Spinal cord (tissue), 10 donors: Measurements from ENCODE around the gene SNX32. TPM values are rescaled to one million over a fixed set of nuclear protein-coding genes. Genes with fewer than 3 reads are reported as not detected.

ENCODE experiments used
- DNase-seq, 6 donors: peaks; one replicate each; pipeline versions ENCODE4 v3.0.0 to v3.0.0-alpha.2; 2013 to 2015; ENCODE audit warnings: low spot score in 6 of 6, low read depth in 4 of 6
- H3K27ac ChIP-seq: one replicate; pipeline ENCODE4 v1.5.1; 2013; ENCODE audit warnings: low read depth, low read length, control low read depth
- H3K27me3 ChIP-seq: one replicate; pipeline ENCODE4 v1.6.1; 2013; ENCODE audit warnings: low read length; ENCODE audit not compliant: control insufficient read depth, insufficient read depth
- H3K36me3 ChIP-seq: one replicate; pipeline ENCODE4 v1.6.1; 2013; ENCODE audit warnings: low read length; ENCODE audit not compliant: control insufficient read depth, insufficient read depth
- H3K4me1 ChIP-seq: one replicate; pipeline ENCODE4 v1.6.1; 2013; ENCODE audit warnings: low read length; ENCODE audit not compliant: control insufficient read depth, insufficient read depth
- H3K4me3 ChIP-seq: one replicate; pipeline ENCODE4 v1.5.1; 2013; ENCODE audit warnings: low read depth, low read length, control low read depth
- H3K9me3 ChIP-seq: one replicate; pipeline ENCODE4 v1.6.1; 2013; ENCODE audit warnings: low read length; ENCODE audit not compliant: control insufficient read depth, insufficient read depth
- WGBS: methylation state at CpG from one replicate; pipeline ENCODE4 v1.1.5; 2013; ENCODE audit warnings: missing lambda C conversion rate; ENCODE audit not compliant: insufficient coverage; 5-methylcytosine and 5-hydroxymethylcytosine counted together
- polyA plus RNA-seq, 2 donors: library from polyadenylated mRNA; unstranded; fragments of 120-200 nt; gene quantifications; one replicate each; pipeline ENCODE4 v1.2.1, GENCODE V29; 2013; ENCODE audit not compliant: insufficient read length in 2 of 2
- total RNA-seq, 2 donors: library from RNA; depleted of rRNA in 1 of 2; stranded (reverse); fragments of 120-200 nt in 1 of 2; fragments of >200 nt in 1 of 2; gene quantifications; one replicate each; pipeline versions ENCODE4 v1.2.3 to v1.2.4, GENCODE V29; 2013 to 2014
- donor health status: healthy.

Gene SNX32
- total and polyA plus RNA-seq, 4 donors = 3.3 to 22.1 (median 6.8) TPM

DNA sequence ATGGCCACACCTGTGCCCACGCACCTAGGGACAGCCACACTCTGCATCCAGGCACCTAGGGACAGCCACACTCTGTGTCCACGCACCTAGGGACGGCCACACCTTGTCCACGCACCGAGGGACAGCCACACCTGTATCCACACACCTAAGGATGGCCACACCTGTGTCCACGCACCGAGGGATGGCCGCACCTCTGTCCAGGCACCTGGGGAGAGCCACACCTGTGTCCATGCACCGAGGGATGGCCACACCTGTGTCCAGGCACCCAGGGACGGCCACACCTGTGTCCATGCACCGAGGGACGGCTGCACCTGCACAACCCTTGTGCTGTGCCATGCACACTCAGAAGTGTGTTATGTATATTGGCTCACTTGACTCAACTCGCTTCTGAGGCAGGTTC lies 36.1 kb upstream of the SNX32 start:
- H3K36me3 ChIP-seq = no peaks in the 10 kb centered on the region
- no peaks in the 10 kb centered on the region for H3K9me3 ChIP-seq
- no peak overlapping the region for H3K4me3 ChIP-seq
- H3K27ac ChIP-seq = no peak overlapping the region
- DNase-seq = no peak
- no peaks in the 10 kb centered on the region for H3K4me1 ChIP-seq
- peaks cover 14% of the 10 kb centered on the region for H3K27me3 ChIP-seq
- WGBS = 91% methylated on average over 13 of the region's 13 CpGs

DNA sequence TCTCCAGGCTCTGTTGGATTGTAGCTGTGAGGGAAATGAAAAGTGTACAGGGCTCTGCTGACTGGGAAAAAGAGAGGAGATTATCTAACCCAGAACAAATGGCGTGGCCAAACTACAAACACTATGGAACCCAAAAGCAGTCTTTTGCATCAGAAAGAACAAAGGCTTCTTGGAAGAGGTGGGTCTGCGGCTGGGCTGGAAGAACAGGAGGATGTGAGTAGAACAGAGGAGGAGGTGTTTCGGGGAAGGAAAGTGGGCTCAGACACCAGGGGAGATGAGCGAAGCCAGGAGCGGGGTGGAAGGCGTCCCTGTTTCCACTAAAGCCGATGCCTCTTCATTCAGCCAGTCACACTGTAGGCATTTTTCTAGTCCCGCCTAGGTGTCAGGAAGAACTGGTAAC lies 34.9 kb upstream of the SNX32 start:
- Histone ChIP-seq H3K4me3 (no peak overlapping the region), H3K9me3 (no peaks in the 10 kb centered on the region), H3K4me1 (no peaks in the 10 kb centered on the region), H3K36me3 (no peaks in the 10 kb centered on the region), H3K27me3 (peaks cover 19% of the 10 kb centered on the region), H3K27ac (no peak overlapping the region)
- DNase-seq = no peak
- WGBS = 83% methylated on average over 7 of the region's 8 CpGs

DNA sequence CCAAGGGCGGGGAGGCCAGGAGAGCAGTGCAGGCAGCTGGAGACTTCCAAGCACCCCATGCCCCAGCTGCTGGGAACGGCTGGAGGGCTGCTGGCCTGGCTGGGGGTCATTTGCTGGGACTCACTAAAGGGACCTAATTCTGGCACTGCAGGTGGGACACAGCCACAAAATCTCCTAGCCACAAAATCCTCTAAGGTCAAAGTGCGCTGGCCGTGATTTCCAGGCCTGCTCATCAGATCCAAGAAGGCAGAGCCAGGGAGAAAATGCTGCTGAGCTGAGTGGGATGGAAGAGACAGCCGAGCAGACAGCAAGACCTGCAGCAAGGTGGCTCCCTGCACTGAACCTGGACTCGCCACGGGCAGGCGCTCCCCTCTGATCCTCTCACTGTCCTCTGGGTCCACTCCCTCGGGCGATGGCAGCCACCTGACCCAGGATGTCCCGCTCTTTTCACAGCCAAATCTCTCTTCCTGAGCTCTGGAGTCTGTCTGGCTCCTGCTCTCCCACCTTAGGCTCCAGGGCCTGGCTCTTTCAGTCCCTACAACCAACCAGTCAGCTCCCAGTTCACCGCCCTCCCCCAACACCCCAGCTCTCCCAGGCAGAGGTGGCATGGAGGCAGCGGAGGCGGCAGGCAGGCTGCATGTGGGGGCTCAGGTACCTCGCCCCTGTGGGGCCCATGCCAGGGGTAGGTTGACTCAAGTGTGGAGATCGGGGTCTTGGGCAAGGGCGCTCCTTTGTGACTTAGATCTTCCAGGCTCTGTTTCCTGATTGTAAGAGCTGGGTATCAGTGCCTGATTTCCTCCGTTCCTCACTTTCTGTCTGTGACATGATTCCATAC lies 32.4 kb upstream of the SNX32 start:
- Histone ChIP-seq H3K9me3 (no peaks in the 10 kb centered on the region), H3K27ac (no peak overlapping the region), H3K4me1 (no peaks in the 10 kb centered on the region), H3K27me3 (peaks cover 19% of the 10 kb centered on the region), H3K4me3 (no peak overlapping the region), H3K36me3 (no peaks in the 10 kb centered on the region)
- DNase-seq = no peak
- 64% methylated on average over 13 of the region's 18 CpGs for WGBS

DNA sequence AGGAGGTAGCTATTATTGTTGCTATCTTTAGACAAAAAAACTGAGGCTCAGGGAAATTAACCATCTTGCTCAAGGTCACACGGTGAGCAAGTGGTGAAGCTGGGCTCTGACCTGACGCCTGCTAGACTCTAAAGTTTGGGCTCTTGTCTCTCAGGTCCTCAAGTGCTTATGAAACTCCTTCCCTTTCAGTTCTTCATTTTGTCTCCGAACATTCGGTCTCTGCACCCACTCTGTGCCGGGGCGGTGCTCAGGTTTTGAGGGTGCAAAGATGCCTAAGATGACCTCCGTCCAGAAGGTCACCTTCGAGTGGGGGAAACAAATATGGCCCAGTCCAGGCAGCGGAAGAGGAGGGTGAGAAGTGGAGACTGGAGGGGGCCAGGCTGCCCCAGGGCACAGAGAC lies 30.9 kb upstream of the SNX32 start:
- no peak for DNase-seq
- peaks cover 18% of the 10 kb centered on the region for H3K27me3 ChIP-seq
- no peaks in the 10 kb centered on the region for H3K9me3 ChIP-seq
- WGBS = 77% methylated on average over 7 of the region's 9 CpGs
- no peaks in the 10 kb centered on the region for H3K4me1 ChIP-seq
- H3K27ac ChIP-seq = no peak overlapping the region
- no peak overlapping the region for H3K4me3 ChIP-seq
- no peaks in the 10 kb centered on the region for H3K36me3 ChIP-seq

DNA sequence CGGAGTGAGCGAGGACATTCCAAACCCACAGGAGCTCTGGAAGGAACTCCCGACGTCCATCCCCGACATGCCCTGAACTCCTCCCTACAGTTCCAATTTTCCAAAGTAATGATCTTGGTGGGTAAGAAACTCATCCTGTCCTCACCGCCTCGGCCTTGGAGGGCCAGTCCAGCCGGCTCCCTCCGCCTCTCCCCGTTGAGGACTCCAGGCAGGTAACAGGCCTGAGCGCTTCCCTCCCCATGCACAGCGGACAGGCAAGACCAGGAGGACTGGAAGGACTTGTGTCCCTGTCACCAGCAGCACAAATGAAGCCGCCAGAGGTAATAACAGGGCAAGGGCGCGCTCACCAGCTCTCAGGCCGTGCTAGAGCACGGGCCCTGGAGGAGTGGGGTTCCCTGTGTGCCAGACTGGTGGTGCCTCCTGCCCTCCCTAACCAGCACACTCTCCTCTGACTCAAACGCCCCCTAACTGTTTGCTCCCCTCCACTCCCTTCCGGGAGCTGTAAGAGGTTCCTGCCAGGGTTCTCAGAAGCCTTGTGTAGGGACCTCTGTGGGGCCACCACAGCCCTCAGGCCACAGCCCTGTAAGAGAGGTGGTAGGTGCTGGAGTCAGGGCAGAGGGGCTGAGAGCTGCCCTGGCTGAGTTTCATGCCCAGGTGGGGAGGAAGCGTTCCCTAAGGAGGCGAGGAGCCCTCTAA lies 29.8 kb upstream of the SNX32 start:
- Histone ChIP-seq H3K36me3 (no peaks in the 10 kb centered on the region), H3K27me3 (peaks cover 17% of the 10 kb centered on the region), H3K27ac (no peak overlapping the region), H3K4me3 (no peak overlapping the region), H3K9me3 (no peaks in the 10 kb centered on the region), H3K4me1 (no peaks in the 10 kb centered on the region)
- no peak for DNase-seq
- 67% methylated on average over 13 of the region's 21 CpGs for WGBS

DNA sequence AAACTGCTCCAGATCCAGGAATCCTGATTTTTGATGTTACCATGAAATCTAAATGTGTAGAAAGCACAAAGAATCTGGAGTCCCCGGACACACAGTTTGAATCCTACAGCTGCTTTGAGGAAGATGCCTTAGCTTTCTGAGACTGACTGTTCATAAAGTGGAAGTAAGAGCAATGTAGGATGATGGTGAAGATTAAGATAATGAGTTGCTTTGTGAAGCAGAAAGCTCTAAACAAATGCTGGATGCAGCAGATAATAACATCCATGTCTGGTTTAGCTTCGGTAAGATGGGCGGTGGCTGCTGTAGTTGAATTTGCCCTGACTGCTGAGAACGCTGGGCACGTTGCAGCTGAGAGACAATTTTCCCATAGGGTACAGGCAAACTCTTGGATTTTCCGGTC lies 26.8 kb upstream of the SNX32 start:
- Histone ChIP-seq H3K27me3 (peaks cover 13% of the 10 kb centered on the region), H3K4me3 (no peak overlapping the region), H3K27ac (no peak overlapping the region), H3K9me3 (no peaks in the 10 kb centered on the region), H3K36me3 (no peaks in the 10 kb centered on the region), H3K4me1 (peaks cover 5% of the 10 kb centered on the region)
- DNase-seq = no peak
- WGBS = 63% methylated on average over 5 of the region's 6 CpGs

DNA sequence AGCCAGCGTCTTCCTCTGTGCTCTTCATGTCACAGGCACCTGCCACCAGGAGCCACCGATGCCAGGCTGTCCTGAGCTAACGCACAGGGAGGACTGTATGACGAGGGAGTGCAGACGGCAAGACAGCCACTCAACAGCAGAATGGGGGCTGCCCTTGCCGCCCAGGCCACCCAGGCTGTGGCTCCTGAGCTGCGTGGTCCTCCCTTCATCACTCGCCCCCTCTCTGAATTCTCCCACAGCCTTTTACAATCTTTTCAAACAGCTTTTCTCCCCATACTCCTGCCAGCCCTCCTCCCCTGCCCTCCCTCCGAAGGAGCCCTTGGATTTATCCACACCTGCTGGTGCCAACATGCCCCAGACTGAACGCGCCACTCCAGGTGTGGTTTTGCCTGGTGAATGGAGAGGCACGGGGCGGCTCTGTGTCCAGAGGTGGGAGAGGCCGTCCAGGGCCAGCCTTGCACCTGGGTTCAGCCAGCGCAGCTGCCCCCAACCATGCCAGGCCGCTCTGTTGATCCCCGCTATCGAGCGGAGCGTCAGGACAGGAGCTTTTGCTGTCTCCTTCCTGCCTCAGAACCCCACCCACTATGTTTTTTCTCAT lies 24.9 kb upstream of the SNX32 start:
- no peak overlapping the region for H3K4me3 ChIP-seq
- no peaks in the 10 kb centered on the region for H3K36me3 ChIP-seq
- WGBS = 78% methylated on average over 19 of the region's 20 CpGs
- no peak for DNase-seq
- H3K27me3 ChIP-seq = peaks cover under 1% of the 10 kb centered on the region
- H3K9me3 ChIP-seq = no peaks in the 10 kb centered on the region
- peaks cover 6% of the 10 kb centered on the region for H3K4me1 ChIP-seq
- H3K27ac ChIP-seq = no peak overlapping the region

DNA sequence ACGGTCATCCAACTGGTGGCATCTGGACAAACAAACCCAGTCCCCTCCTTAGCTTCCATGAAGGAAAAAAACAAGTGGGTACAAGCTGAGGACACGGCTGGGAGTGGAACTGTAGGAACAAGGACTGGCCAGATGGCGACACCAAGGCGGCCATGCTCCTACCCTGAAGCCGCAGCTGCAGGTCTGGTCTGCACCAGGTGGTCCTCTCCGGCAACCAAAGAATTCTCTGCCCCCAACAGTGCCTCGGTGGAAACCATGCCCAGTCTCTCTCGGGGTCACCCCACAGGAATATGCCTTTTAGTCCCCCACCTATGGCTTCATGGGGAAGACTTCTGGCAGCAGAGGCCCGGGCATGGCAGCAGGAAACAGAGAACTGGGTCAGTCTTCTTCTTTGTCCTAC lies 24.3 kb upstream of the SNX32 start:
- no peaks in the 10 kb centered on the region for H3K36me3 ChIP-seq
- no peak for DNase-seq
- H3K4me1 ChIP-seq = peaks cover 6% of the 10 kb centered on the region
- no peak overlapping the region for H3K27ac ChIP-seq
- H3K4me3 ChIP-seq = no peak overlapping the region
- H3K9me3 ChIP-seq = no peaks in the 10 kb centered on the region
- H3K27me3 ChIP-seq = no peaks in the 10 kb centered on the region
- 88% methylated on average over 8 of the region's 9 CpGs for WGBS

DNA sequence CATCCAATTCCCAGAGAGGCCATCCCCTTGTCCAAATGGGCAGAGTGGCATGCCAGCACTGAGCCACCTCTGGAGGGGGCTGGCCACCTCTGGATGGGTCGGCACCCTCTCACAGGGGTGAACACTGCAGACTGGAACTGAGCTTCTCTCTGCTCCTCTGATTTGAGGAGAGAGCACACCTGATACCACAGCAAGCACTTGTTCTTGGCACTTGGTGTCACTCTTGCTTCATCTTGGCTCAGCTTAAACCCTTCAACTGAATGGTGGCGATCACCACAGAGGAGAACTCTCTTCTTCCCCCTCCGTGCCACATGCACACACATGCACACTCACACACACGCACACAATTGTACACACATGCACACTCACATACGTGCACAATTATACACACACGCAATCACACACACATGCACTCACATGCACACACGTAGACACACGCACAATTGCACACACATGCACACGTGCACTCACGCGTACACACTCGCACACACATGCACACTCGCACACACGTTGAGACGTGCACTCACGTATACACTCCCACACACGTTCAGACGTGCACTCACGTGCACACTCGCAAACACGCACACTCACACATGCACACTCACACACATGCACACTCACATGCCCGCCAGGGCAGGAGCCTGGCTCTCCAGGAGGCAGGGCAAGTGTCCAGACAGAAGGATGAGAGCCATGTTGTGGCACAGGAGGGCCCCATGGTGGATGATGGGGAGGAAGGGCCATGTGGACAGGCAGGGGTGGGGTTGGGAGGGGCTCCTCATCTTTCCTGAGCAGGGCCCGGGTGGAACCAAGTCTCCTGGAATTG lies 23.5 kb upstream of the SNX32 start:
- WGBS = 88% methylated on average over 18 of the region's 23 CpGs
- peaks cover 6% of the 10 kb centered on the region for H3K4me1 ChIP-seq
- H3K36me3 ChIP-seq = peaks cover 3% of the 10 kb centered on the region
- H3K27me3 ChIP-seq = no peaks in the 10 kb centered on the region
- peak in 1 of 6 donors; percentile 28 for DNase-seq
- no peak overlapping the region for H3K27ac ChIP-seq
- H3K9me3 ChIP-seq = no peaks in the 10 kb centered on the region
- H3K4me3 ChIP-seq = no peak overlapping the region
